GM15510 (cell line): Measurements from ENCODE around the gene RAB3GAP2.
A peak's percentile ranks its signal among the peaks of the same experiment; 100 is the strongest.

ENCODE experiments used
- POLR2A ChIP-seq: IDR thresholded peaks from 3 replicates; pipeline ENCODE4 v1.6.1; 2011; ENCODE audit warnings: borderline replicate concordance; ENCODE audit not compliant: insufficient read length; ENCODE audit errors: extremely low read depth

The RAB3GAP2 gene

GRCh38 chr1:220272047-220272840 lies at the start of gene RAB3GAP2:
TSS of gene RAB3GAP2 (minus strand) at chr1:220272453. CDS start at chr1:220272337, 116 bp downstream.
- peak; percentile 93 for TF ChIP-seq POLR2A

GRCh38 chr1:220321758-220322157 lies 49.5 kb upstream of the RAB3GAP2 start:
- no peak for TF ChIP-seq POLR2A

- TF ChIP-seq POLR2A = no peak
Measured at GRCh38 chr1:220320709-220321108, 48.5 kb upstream of the RAB3GAP2 start.

- TF ChIP-seq POLR2A = no peak
Measured at GRCh38 chr1:220318673-220319072, 46.4 kb upstream of the RAB3GAP2 start.

- TF ChIP-seq POLR2A = no peak
Measured at GRCh38 chr1:220317161-220317560, 44.9 kb upstream of the RAB3GAP2 start.

GRCh38 chr1:220316305-220316704 lies 44.1 kb upstream of the RAB3GAP2 start:
- TF ChIP-seq POLR2A = no peak

- no peak for TF ChIP-seq POLR2A
Measured at GRCh38 chr1:220315070-220315839, 43.0 kb upstream of the RAB3GAP2 start.

GRCh38 chr1:220313576-220313975 lies 41.3 kb upstream of the RAB3GAP2 start:
- no peak for TF ChIP-seq POLR2A

GRCh38 chr1:220307607-220308006 lies 35.4 kb upstream of the RAB3GAP2 start:
- TF ChIP-seq POLR2A = no peak

- TF ChIP-seq POLR2A = no peak
Measured at GRCh38 chr1:220306339-220306738, 34.1 kb upstream of the RAB3GAP2 start.

GRCh38 chr1:220303871-220304270 lies 31.6 kb upstream of the RAB3GAP2 start:
- TF ChIP-seq POLR2A = no peak

- no peak for TF ChIP-seq POLR2A
Measured at GRCh38 chr1:220301630-220302029, 29.4 kb upstream of the RAB3GAP2 start.

GRCh38 chr1:220300442-220301121 lies 28.3 kb upstream of the RAB3GAP2 start:
- no peak for TF ChIP-seq POLR2A

- no peak for TF ChIP-seq POLR2A
Measured at GRCh38 chr1:220299337-220299736, 27.1 kb upstream of the RAB3GAP2 start.
